GM19238 (cell line): Measurements from ENCODE around the gene COL25A1.

Source experiments
- DNase-seq: peaks from one replicate; pipeline ENCODE4 v3.0.0; 2011; ENCODE audit warnings: low spot score; ENCODE audit not compliant: insufficient read length

Gene COL25A1

DNA sequence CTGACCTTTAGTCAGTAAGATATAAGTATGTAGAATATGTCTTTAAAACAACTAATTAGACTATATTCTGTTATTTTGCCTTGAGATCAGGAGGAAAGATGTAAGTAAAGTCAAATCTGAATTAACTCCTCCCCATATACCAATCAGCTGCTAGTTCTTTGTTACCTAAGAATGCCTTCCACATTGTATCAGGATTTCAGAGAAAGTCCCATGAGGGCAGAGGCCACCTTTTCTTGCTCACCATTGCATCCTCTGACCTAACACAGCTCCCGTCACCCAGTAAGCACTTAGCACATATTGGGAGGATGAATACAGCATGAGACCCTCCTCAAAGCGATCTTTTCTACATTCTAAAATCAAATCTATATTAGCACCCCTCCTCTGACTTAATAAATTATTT, 87.0 kb downstream of the COL25A1 start:
- DNase-seq, result no peak

DNA sequence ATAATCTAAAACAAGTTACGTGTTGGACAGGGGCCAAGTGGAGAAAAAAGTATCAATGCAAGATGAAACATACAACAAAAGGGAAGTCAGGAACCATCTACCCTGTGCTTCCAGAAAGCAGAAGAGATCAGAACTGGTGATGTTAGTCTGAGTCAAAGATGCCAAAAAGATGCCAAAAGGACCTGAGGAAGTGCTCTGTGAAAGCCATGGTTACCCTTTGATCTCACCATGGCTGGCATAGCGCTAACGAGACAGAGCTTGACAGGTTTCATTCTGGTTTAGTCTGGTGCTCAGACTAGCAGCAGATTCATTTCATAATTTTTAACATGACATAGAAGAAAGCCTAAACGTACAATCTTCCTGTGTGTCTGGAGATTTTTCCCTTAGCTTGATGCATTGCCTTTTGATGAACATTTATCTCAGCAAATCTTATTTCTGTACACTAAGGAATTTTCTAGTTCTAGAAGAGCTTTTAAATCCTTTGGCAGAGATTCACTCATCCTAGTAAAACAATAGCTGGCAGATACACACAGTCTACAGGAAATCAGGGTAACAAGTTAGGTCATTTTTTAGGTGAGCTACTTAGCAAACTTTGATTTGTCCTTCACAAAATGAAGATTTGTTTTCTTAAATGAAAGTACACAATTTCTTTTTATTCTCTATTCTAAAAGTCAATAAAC, 87.7 kb downstream of the COL25A1 start:
- no peak for DNase-seq

DNA sequence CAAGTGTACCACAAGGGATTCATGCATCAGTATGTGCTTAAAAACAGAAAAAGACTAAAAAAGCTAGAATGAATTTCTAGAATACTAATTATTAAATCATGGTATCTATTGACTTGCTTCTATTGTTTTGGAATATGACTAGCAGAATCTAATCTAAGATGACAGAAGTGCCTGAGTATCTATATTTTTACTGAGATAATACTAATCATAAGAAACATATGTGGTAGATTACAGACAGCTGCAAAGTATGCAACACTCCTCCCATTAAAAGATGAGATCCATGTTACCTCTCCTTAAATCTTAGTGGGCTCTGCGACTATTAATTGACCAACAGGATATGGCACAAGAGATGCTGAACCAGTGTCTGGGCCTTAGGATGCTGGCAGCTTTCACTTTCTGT, 89.4 kb downstream of the COL25A1 start:
- DNase-seq, result no peak

DNA sequence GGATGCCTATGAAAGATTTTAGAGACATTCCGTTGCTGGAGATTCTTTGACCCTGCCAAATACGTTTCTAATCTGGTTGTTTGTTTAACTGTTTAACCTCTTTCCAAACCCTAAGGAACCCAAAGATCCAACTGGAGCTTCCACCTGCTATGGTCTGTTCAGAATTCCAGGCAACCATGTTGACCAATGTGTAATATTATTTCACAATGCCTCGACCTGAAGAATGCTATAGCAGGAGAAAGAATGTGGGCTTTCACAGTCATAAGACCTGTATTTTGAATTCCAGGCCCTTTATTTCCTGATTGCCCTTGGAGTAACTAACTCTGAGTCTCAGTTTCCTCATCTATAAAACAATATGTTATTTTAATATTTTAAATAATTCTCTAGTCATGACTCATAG, 90.8 kb downstream of the COL25A1 start:
- DNase-seq, result no peak

DNA sequence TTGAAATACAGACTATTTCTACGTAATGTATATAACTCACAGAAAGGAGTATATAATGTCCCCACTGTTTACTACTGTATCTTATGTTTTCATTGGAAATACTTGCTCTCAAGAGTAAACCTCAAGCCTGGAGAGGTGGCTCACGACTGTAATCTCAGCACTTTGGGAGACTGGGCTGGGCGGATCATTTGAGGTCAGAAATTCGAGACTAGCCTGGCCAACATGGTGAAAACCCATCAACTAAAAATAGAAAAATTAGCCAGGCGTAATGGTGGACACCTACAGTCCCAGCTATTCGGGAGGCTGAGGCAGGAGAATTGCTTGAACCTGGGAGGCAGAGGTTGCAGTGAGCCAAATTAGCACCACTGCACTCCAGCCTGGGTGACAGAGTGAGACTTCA, 92.8 kb downstream of the COL25A1 start:
- DNase-seq, result no peak

DNA sequence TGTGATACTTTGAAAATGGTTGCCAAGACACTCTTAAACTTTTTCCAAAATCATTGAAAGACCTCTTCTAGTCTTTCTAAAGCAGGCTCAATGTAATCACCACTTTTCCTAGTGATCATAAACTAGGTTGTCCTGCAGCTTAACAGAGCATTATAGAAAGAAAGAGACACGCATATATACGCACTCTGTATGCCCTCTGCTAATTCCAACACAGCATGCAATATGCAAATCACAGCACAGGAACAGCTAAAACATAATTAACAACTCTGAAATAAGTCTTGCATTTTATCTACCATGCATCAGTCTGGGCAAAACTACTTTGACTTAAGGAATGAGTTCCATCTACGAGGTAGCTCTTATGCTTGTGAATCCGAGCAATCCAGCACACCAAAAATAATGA, 94.6 kb downstream of the COL25A1 start:
- no peak for DNase-seq

DNA sequence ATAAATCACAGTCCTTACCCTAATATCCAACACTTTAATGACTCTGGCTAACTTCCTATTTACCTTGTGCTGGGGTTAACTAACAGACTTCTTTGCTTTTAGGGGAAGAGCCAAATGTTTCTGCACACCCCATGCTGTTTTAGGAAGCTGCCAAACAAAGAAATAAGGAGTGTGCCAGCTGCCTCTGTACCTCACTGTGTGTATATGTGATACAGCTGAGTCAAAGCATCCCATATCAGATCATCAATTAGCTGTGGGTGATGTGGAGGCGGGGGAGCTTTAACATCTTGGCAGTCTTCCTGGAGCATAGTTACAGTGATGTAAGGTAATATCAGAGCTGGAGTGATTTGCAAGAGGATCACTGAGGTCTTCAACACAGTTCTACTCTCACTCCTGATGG, 95.4 kb downstream of the COL25A1 start:
- DNase-seq, result no peak

DNA sequence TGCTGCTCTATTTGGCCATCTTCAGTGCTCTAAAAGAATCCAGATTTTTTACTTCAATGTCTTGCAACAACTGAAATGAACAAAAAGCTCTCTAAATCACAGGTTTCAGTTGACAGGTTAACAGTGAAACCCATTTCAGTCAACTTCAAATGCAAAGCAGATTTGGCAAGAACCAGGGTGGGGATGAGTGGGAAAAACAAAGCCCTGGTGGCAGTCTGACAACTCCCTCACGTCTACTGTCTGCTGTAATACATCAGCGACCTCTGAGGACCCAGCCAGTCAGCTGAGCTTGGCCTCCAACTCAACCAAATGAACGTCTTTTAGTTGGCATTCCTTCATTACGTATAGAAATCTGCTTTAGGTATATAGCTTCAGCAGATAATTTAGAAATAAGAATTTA, 95.8 kb downstream of the COL25A1 start:
- no peak for DNase-seq

DNA sequence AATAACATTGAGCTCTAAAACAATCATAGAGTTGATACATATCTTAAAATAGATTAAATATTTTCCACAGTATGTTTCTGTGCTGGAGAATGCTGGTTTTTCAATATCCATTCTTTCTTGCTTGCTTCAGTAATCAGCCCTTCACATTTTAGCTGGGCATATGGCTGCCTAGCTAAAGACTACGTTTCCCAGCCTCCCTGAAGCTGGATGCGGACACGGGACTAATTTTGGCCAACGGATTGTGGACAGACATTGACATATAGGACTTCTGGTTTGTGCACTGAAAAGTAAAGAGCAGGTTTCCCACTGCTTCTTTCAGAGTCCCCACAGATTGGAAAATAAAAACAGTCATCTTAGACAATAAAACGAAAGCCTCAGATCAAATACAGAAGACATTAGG, 97.3 kb downstream of the COL25A1 start:
- no peak for DNase-seq

DNA sequence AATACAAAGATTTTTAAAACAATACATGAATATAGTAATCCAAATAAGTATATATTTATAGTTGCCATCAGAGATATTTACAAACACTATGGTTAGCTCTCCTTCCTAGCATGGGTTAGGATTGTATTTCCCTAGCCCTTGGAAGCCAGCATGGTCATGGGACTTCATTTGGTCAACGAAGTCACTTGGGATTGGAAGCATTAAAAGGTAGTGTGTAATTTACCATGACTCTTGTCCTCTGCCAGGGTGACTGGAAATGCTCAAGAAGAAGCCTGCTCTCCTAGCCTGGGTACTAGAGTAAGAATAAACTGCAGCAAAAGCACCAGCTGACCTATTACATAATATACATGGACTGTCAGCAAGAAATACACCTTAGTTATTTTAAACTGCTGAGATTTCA, 102.9 kb downstream of the COL25A1 start:
- DNase-seq, result no peak

DNA sequence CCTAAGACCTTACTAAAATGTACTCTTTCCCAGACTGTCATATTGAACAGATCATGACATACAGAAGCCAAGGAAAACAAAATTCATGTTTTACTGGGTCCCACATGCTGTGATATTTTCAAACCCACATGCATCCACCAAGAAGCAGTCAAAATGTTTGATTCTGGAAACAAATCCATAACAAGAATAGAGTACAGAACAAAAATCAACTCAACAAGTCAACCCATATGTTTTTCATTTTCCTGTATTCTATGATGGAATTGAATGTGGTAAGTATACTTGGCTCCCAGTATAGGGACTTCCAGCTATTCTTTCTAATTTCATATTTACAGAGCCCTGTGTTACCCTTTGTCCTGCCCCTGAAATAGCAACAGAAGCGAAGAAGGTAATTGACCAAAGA, 106.8 kb downstream of the COL25A1 start:
- no peak for DNase-seq

DNA sequence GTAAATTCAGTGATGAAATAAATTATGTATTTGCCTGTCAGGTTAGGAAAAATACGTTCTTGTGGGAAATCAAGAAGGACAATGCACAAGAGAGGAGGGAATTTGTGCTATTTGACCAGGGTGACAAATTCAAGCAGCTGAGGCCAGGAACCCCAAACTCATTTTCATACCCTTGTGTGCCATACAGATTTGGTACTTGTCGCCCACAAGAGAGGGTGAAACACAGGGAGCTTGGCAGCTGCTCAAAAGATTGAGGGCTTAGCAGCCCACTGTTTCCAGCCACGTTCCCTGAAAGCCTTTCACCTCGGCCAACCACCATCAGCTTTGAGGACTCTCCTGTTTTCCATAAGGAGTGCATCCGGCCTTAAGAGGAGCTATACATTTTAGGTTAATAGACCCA, 111.2 kb downstream of the COL25A1 start:
- no peak for DNase-seq

DNA sequence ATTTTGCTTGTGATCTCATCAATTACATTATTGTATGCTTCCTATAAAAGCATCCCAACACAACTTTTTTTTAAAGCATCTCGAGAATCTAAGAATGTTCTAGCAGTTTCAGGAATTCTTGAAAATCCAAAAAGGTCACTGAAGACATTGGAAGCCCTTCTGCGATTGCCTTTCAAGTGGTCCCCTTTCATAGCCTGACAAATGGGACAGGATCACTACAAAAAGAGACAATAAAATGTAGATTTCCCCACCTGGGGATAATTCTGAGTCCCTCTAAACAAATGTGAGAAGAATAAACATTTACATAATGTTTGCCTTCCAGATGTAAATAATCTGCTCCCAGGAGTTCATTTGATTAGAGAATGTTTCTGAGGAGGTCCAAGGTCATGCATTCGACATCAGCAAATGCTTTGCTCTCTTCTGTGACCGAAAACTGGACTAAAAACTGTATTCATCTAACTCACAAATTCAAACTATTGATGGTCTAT, 116.0 kb downstream of the COL25A1 start:
- DNase-seq, result no peak

DNA sequence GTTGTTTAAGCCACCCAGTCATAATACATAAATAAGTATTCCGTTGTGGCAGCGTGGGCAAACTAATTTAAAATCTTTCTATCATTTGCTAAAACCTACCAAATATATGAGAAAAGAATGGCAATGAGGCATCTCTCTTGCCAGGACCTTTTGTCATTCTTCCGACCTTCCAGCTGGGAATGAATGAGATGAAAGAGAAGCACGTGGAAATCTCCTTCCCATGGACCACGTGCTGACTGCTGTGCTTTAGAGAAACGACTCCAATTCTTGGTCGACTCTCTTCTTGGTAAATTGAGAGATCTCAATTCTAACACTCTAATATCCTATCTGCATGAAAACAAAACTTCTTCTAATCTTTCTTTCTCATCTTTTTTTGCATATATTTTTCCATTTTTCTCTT, 116.5 kb downstream of the COL25A1 start:
- no peak for DNase-seq

DNA sequence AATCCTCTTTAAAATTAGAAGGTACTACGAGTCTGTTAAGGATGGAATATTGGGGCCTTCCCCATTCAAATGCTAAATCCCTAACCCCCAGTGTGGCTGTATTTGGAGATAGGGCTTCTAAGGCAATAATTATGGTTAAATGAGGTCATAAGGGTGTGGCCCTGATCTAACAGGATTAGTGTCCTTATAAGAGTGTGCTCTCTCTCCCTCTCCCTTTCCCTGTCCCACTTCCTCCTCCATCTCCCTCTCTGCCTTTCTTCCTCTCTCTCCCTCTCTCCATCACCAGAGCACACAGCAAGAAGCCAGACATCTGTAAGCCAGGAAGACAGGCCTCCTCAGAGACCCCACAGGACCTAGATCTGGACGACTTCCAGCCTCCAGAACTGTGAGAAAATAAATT, 116.9 kb downstream of the COL25A1 start:
- DNase-seq, result no peak

DNA sequence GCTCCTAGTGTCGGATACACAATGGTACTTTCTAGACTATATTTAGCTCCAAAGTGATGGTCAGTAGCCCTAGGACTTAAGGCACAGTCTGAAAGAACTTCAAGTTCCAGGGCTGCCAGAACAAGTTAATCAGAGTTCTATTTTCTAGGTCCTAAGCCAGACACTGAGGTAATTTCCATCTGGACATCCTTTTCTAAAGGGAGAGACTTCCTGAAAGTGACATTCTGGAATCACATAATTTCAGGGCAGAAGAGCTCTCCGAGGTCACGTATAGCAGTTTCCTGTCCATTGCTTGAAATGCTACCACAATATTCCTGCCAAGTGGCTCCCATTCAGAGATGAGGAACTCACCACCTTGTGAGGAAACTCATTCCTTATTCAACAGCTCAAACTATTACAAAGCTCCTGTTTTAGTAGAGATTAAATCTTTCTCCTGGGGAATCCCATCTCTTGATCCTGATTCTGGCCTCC, 117.9 kb downstream of the COL25A1 start:
- DNase-seq, result no peak

DNA sequence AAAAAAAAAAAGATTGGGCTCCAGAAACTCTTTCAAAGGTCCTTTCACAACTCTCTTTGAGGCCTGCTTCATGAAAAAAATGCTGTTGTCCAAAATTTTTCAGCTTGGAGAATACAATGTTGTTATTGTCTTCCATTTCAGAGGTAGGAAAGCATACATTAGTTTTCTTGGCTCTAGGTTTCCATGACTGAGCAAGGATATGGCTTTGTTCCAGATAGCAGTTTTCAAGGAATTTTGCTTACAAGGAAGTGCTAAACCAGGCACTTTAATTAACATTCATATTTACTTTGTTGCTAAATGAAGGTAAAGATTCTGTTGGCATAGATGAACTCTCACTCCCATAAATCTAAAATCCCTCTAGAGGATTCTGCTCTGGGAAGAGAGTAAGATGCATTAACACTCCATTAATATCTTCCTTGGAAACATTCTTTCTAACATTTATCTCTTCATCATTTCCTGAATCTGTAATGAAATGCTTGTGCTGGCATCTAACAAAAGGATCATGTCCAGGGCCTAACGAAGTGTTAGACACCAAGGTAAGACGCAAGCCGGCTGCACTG, 118.4 kb downstream of the COL25A1 start:
- no peak for DNase-seq

DNA sequence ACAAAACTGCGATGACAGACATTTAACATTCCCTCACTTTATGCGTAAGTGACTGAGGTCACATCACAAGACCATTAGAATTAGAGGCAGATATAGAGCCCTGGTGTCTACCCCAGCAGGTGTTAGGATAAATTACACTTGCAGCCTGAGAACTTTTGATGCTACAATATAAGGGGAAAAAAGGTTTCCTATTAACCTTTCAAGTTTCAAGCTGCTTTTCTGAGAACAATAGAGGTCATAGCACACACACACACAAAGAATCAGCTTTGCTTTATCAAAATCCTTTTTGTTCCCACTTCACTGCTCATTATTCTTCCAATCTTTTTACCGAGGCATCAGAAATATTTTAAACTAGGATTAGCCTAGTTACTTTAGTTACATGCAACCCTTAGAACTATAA, 119.8 kb downstream of the COL25A1 start:
- DNase-seq, result no peak

DNA sequence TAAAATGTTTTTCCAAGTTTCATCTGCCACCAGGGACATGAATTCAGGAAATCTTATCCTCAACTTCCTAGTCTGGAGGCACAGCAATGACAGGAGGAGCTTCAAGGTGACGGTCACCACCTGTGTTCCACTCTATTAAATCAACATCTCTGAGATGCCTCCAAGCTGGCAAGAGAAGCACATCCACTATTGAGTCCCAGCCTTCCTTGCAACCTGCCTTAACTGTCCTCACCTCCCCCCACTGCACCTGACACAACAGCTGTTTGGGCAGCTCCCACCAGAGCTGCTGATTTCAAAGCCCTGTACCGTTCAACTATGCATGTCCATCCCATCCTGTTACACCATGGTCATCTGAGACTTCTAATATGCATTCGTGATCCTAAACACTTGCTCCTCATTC, 123.4 kb downstream of the COL25A1 start:
- no peak for DNase-seq

DNA sequence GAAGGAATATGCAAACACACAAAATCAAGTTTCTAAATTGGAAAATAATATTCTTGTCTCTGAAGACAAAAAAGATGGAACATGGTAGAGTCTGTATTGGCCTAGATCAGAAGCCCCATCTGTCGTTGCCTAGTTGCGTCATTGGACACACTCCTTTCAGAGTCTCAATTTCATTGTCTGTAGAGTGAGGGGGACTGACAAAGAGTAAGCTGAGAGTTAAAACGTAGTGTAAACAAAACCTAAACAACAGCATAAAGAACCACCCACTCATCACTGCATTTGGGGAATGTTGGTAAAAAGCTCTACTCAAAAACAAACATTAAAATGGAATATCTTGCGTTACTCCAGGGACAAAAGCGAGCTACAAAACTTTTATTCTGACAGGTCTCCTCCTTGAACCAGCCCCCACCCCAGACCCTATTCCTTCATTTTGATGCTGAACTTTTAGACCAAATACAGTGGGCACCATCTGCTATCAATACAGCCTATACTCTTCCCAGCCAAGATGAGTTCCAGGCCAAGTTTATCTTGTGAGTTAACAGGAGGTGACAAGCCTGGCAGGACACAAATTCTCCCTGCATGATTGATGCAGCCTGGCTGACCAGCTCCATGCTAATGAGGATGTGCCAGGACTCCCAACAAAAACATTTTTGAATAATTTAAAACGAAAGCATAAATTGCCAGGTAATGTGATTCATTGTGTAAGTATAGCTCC, 125.2 kb downstream of the COL25A1 start:
- DNase-seq, result no peak

DNA sequence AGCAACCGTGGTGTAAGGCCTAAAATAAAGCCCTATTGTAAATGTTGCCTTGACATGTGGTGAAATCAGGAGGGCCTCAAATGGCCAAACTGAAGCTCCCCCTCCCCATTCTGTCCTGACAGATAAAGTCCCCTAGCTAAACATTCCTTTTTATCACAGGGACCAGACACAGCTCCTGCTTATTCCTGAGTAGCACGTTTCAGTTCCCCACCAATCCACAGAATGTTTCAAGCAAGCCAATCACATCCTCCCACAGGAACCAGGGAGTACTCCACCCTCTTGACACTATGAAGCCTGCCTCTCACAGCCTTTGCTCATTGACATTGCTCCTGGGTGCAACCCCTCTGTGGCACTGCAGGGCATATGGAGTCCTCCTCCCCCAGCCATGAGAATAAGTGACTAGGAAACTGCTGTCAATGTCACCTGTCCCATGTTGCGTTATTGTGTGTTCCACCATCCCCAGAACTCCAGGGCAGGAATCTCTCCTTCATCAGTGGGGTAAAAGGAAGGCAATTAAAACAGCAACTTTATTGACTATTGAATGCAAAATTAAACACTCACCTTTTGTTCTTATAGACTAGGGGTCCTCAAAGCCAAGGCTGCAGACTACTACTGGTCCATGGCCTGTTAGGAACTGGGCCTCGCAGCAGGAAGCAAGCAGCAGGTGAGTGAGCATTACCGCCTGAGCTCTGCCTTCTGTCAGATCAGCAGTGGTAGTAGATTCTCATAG, 128.1 kb downstream of the COL25A1 start:
- DNase-seq, result no peak

DNA sequence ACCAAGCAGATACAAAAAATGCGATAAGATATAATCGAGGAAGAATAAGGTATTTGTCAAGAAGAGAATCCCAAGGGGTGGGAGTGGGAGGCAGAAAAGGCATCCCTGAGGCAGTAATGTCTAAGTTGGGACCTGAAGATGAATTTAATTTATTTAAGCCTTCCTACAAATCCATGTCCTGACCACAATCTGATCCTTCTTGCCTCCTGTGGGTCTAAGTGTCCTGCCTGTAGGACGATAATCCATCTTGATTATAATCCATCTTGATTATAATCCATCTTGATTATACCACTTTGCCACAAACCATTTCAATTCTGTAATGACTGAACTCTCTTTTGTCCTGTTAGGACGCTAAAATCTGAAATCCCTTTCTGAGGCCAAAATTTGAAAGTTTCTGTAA, 130.2 kb downstream of the COL25A1 start:
- no peak for DNase-seq
